PC-9 (cell line): ENCODE data around the gene NECAB2.

Experiments used
- EZH2 ChIP-seq: fragments of 200-600 bp; sonication (generic); IDR thresholded peaks from 2 replicates; pipeline ENCODE4 v1.8.0; 2017; ENCODE audit warnings: antibody characterized with exemption, low read depth
- TF ChIP-seq, protein P1 (sequence below): fragments of 200-600 bp; sonication (generic); conservative IDR thresholded peaks from 2 replicates; pipeline ENCODE4 v1.6.1; 2017; ENCODE audit warnings: mixed run types, antibody characterized with exemption, mild to moderate bottlenecking, moderate library complexity

GRCh38 chr16:83992624-83993023, 24.6 kb downstream of the NECAB2 start:
- TF ChIP-seq, protein P1, sequence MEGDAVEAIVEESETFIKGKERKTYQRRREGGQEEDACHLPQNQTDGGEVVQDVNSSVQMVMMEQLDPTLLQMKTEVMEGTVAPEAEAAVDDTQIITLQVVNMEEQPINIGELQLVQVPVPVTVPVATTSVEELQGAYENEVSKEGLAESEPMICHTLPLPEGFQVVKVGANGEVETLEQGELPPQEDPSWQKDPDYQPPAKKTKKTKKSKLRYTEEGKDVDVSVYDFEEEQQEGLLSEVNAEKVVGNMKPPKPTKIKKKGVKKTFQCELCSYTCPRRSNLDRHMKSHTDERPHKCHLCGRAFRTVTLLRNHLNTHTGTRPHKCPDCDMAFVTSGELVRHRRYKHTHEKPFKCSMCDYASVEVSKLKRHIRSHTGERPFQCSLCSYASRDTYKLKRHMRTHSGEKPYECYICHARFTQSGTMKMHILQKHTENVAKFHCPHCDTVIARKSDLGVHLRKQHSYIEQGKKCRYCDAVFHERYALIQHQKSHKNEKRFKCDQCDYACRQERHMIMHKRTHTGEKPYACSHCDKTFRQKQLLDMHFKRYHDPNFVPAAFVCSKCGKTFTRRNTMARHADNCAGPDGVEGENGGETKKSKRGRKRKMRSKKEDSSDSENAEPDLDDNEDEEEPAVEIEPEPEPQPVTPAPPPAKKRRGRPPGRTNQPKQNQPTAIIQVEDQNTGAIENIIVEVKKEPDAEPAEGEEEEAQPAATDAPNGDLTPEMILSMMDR: no peak
- TF ChIP-seq EZH2: no peak
